HepG2 (cell line): ENCODE measurements around the gene PPM1M. TPM values are rescaled to one million over a fixed set of nuclear protein-coding genes. Genes with fewer than 3 reads are reported as not detected.

ENCODE experiments used
- CERS6 ChIP-seq: sonication (generic); formaldehyde crosslinking; IDR thresholded peaks from 2 replicates; pipeline ENCODE4 v1.5.0; 2020; ENCODE audit warnings: missing genetic modification reagents
- EEA1 ChIP-seq: sonication (generic); formaldehyde crosslinking; IDR thresholded peaks from 2 replicates; pipeline ENCODE4 v1.5.1; 2020; ENCODE audit warnings: mild to moderate bottlenecking, missing genetic modification reagents, borderline replicate concordance
- ETS1 ChIP-seq: sonication (generic); formaldehyde crosslinking; IDR thresholded peaks from 2 replicates; pipeline ENCODE4 v1.4.0; 2020; ENCODE audit warnings: missing genetic modification reagents
- MBNL3 ChIP-seq: fragments of 250-450 bp; sonication (Bioruptor Pico); conservative IDR thresholded peaks from 2 replicates; pipeline ENCODE4 v1.8.0; 2022; ENCODE audit warnings: mild to moderate bottlenecking, inconsistent platforms
- PRDM15 ChIP-seq: sonication (generic); formaldehyde crosslinking; IDR thresholded peaks from 2 replicates; pipeline ENCODE4 v1.4.0; 2020; ENCODE audit warnings: missing genetic modification reagents
- RXRA ChIP-seq: sonication (generic); formaldehyde crosslinking; IDR thresholded peaks from 2 replicates; pipeline ENCODE4 v1.5.1; 2020; ENCODE audit warnings: missing genetic modification reagents
- ZBTB44 ChIP-seq: sonication (generic); formaldehyde crosslinking; IDR thresholded peaks from 2 replicates; pipeline ENCODE4 v1.4.0; 2020; ENCODE audit warnings: missing genetic modification reagents
- ZFAT ChIP-seq: sonication (generic); formaldehyde crosslinking; conservative IDR thresholded peaks from 2 replicates; pipeline ENCODE4 v1.8.1; 2023; ENCODE audit warnings: missing genetic modification reagents, inconsistent platforms
- ZNF263 ChIP-seq: sonication (generic); formaldehyde crosslinking; IDR thresholded peaks from 2 replicates; pipeline ENCODE4 v1.4.0; 2020; ENCODE audit warnings: missing genetic modification reagents
- ZNF432 ChIP-seq: sonication (generic); formaldehyde crosslinking; IDR thresholded peaks from 2 replicates; pipeline ENCODE4 v1.5.0; 2020; ENCODE audit warnings: missing genetic modification reagents, mild to moderate bottlenecking, borderline replicate concordance
- ZNF775 ChIP-seq: sonication (generic); formaldehyde crosslinking; IDR thresholded peaks from 2 replicates; pipeline ENCODE4 v1.4.0; 2020; ENCODE audit warnings: missing genetic modification reagents, mild to moderate bottlenecking, moderate library complexity, borderline replicate concordance
- ZNF776 ChIP-seq: sonication (generic); formaldehyde crosslinking; IDR thresholded peaks from 2 replicates; pipeline ENCODE4 v1.4.0; 2020; ENCODE audit warnings: mild to moderate bottlenecking, missing genetic modification reagents
- polyA plus RNA-seq, 8 experiments: library from polyadenylated mRNA; depleted of rRNA in 3 of 8; stranded (reverse) in 7 of 8; unstranded in 1 of 8; fragments of >200 nt; fragmentation: Illumina TruSeq in 4 of 8; extraction: Trizol in 4 of 8; gene quantifications; 2 replicates each; pipeline versions ENCODE4 v1.2.1 to v1.2.3, GENCODE V29; 2011 to 2016; ENCODE audit warnings: low read depth in 4 of 8, missing spikeins in 1 of 8, mixed read lengths in 1 of 8; ENCODE audit not compliant: insufficient read depth in 1 of 8
- total RNA-seq, 5 experiments: library from RNA; depleted of rRNA; stranded (reverse); fragments of >200 nt; fragmentation: Illumina TruSeq; extraction: Trizol; gene quantifications; 2 replicates each; pipeline ENCODE4 v1.2.3, GENCODE V29; 2016; ENCODE audit warnings: low read depth in 1 of 5
- TF ChIP-seq, protein P1 (sequence below): sonication (generic); formaldehyde crosslinking; IDR thresholded peaks from 2 replicates; pipeline ENCODE4 v1.4.0; 2020; ENCODE audit warnings: missing genetic modification reagents, borderline replicate concordance
- TF ChIP-seq, protein P2 (sequence below): sonication (generic); formaldehyde crosslinking; IDR thresholded peaks from 2 replicates; pipeline ENCODE4 v1.4.0; 2020; ENCODE audit warnings: mild to moderate bottlenecking, low read depth, missing genetic modification reagents

The PPM1M gene
- total and polyA plus RNA-seq, 2 of the 13 experiments (the other 11 are each of a cell fraction or from before 2014, with no cell fraction given): 2.5 to 5.9 TPM

- TF ChIP-seq PRDM15 (CRISPR knock-in tag) (peak; percentile 69; the same call in 1 of the 2 replicates), CERS6 (peak; percentile 93), RXRA (CRISPR knock-in tag) (peak; percentile 51; the same call in 1 of the 2 replicates), ZNF432 (CRISPR knock-in tag) (no peak), ZNF776 (CRISPR knock-in tag) (peak; percentile 22; the same call in 1 of the 2 replicates), ZBTB44 (0 out of 2 replicates have a peak, but pooled peaks have one; percentile 48), MBNL3 (no peak), EEA1 (CRISPR knock-in tag) (peak; percentile 31; the same call in 1 of the 2 replicates), ETS1 (CRISPR knock-in tag) (peak; percentile 93; the same call in 1 of the 2 replicates), ZFAT (CRISPR knock-in tag) (no peak; the same call in 1 of the 2 replicates), ZNF263 (CRISPR knock-in tag) (peak; percentile 48; the same call in 1 of the 2 replicates), ZNF775 (no peak)
- TF ChIP-seq, protein P1, sequence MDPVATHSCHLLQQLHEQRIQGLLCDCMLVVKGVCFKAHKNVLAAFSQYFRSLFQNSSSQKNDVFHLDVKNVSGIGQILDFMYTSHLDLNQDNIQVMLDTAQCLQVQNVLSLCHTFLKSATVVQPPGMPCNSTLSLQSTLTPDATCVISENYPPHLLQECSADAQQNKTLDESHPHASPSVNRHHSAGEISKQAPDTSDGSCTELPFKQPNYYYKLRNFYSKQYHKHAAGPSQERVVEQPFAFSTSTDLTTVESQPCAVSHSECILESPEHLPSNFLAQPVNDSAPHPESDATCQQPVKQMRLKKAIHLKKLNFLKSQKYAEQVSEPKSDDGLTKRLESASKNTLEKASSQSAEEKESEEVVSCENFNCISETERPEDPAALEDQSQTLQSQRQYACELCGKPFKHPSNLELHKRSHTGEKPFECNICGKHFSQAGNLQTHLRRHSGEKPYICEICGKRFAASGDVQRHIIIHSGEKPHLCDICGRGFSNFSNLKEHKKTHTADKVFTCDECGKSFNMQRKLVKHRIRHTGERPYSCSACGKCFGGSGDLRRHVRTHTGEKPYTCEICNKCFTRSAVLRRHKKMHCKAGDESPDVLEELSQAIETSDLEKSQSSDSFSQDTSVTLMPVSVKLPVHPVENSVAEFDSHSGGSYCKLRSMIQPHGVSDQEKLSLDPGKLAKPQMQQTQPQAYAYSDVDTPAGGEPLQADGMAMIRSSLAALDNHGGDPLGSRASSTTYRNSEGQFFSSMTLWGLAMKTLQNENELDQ: no peak
- TF ChIP-seq, protein P2, sequence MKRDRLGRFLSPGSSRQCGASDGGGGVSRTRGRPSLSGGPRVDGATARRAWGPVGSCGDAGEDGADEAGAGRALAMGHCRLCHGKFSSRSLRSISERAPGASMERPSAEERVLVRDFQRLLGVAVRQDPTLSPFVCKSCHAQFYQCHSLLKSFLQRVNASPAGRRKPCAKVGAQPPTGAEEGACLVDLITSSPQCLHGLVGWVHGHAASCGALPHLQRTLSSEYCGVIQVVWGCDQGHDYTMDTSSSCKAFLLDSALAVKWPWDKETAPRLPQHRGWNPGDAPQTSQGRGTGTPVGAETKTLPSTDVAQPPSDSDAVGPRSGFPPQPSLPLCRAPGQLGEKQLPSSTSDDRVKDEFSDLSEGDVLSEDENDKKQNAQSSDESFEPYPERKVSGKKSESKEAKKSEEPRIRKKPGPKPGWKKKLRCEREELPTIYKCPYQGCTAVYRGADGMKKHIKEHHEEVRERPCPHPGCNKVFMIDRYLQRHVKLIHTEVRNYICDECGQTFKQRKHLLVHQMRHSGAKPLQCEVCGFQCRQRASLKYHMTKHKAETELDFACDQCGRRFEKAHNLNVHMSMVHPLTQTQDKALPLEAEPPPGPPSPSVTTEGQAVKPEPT (CRISPR knock-in tag): peak; percentile 55; the same call in 1 of the 2 replicates
Measured at GRCh38 chr3:52245322-52246263, at the start of gene PPM1M (continued).
